GM19395 (cell line): ENCODE measurements around the gene CNN2.

Experiments used
- ATAC-seq: cut with Tn5 transposase; IDR thresholded peaks from one replicate; pipeline ENCODE4 v1.9.1; 2021; ENCODE audit warnings: mild to moderate bottlenecking, moderate library complexity; ENCODE audit not compliant: unreplicated experiment

CNN2 gene

GRCh38 chr19:1025960-1026782 lies at the start of gene CNN2:
Gene CNN2 (plus strand): TSS chr19:1026608. CDS start chr19:1026662, 54 bp downstream.
- no peak for ATAC-seq

GRCh38 chr19:977058-977464 lies 49.3 kb upstream of the CNN2 start:
- ATAC-seq = no peak

GRCh38 chr19:979318-979741 lies 47.1 kb upstream of the CNN2 start:
- no peak for ATAC-seq

GRCh38 chr19:980133-980998 lies 46.0 kb upstream of the CNN2 start:
- ATAC-seq = no peak

GRCh38 chr19:982567-983170 lies 43.7 kb upstream of the CNN2 start:
- no peak for ATAC-seq

GRCh38 chr19:984165-984967 lies 42.0 kb upstream of the CNN2 start, which contains the start of gene WDR18:
Gene WDR18 (plus strand): TSS chr19:984345. CDS start chr19:984354, 9 bp downstream.
- ATAC-seq = peak; percentile 65

- ATAC-seq = no peak
Measured at GRCh38 chr19:986083-986482, 40.3 kb upstream of the CNN2 start.

- ATAC-seq = no peak
Measured at GRCh38 chr19:988081-988480, 38.3 kb upstream of the CNN2 start.

GRCh38 chr19:988510-988909 lies 37.9 kb upstream of the CNN2 start:
- ATAC-seq = no peak

- no peak for ATAC-seq
Measured at GRCh38 chr19:989381-990081, 36.9 kb upstream of the CNN2 start.

GRCh38 chr19:990119-990571 lies 36.3 kb upstream of the CNN2 start:
- ATAC-seq = no peak

- no peak for ATAC-seq
Measured at GRCh38 chr19:990746-991145, 35.7 kb upstream of the CNN2 start.

GRCh38 chr19:991174-991931 lies 35.1 kb upstream of the CNN2 start:
- no peak for ATAC-seq

GRCh38 chr19:991932-992669 lies 34.3 kb upstream of the CNN2 start:
- no peak for ATAC-seq

GRCh38 chr19:992670-993055 lies 33.7 kb upstream of the CNN2 start:
- no peak for ATAC-seq

GRCh38 chr19:993361-993830 lies 33.0 kb upstream of the CNN2 start:
- ATAC-seq = no peak

GRCh38 chr19:993831-994393 lies 32.5 kb upstream of the CNN2 start:
- ATAC-seq = no peak

GRCh38 chr19:994516-994915 lies 31.9 kb upstream of the CNN2 start:
- no peak for ATAC-seq
